Thymus (tissue), 11 donors: ENCODE measurements around the gene SFT2D2. TPM values are rescaled to one million over a fixed set of nuclear protein-coding genes. Genes with fewer than 3 reads are reported as not detected.

ENCODE experiments used
- DNase-seq, 9 donors: peaks; one replicate each; pipeline ENCODE4 v3.0.0-alpha.2; 2013; ENCODE audit warnings: low spot score in 9 of 9, low read depth in 6 of 9, missing footprints in 1 of 9
- H3K27ac ChIP-seq, 2 donors: one replicate each; pipeline ENCODE4 v1.5.1; 2013; ENCODE audit warnings: control low read depth in 1 of 2, low read depth in 1 of 2, low read length in 1 of 2, mild to moderate bottlenecking in 1 of 2, moderate library complexity in 1 of 2
- H3K27me3 ChIP-seq, 2 donors: one replicate each; pipeline ENCODE4 v1.5.1; 2013; ENCODE audit warnings: low read length in 1 of 2; ENCODE audit not compliant: control insufficient read depth in 2 of 2, insufficient read depth in 1 of 2
- H3K36me3 ChIP-seq, 2 donors: one replicate each; pipeline ENCODE4 v1.5.1; 2013; ENCODE audit warnings: low read length in 1 of 2, mild to moderate bottlenecking in 1 of 2, moderate library complexity in 1 of 2; ENCODE audit not compliant: control insufficient read depth in 2 of 2, insufficient read depth in 2 of 2
- H3K4me1 ChIP-seq, 2 donors: one replicate each; pipeline ENCODE4 v1.5.1; 2013; ENCODE audit warnings: low read length in 2 of 2; ENCODE audit not compliant: control insufficient read depth in 2 of 2, insufficient read depth in 2 of 2
- H3K4me3 ChIP-seq, 2 donors: one replicate each; pipeline ENCODE4 v1.5.1; 2013; ENCODE audit warnings: low read length in 2 of 2, control low read depth in 1 of 2, mild to moderate bottlenecking in 1 of 2
- H3K9me3 ChIP-seq, 2 donors: one replicate each; pipeline ENCODE4 v1.5.1; 2013; ENCODE audit warnings: low read length in 1 of 2, mild to moderate bottlenecking in 1 of 2; ENCODE audit not compliant: control insufficient read depth in 2 of 2, insufficient read depth in 1 of 2
- WGBS: extraction: QIAGEN DNeasy Blood & Tissue Kit; methylation state at CpG from one replicate; pipeline ENCODE4 v1.1.7; 2013; 5-methylcytosine and 5-hydroxymethylcytosine counted together
- polyA plus RNA-seq: library from polyadenylated mRNA; stranded (reverse); fragments of 200-250 nt; gene quantifications from one replicate; pipeline ENCODE4 v1.2.3, GENCODE V29; 2013
- total RNA-seq: library from RNA; stranded (reverse); fragments of 120-200 nt; gene quantifications from one replicate; pipeline ENCODE4 v1.2.4, GENCODE V29; 2013
- donor health status: healthy.

Gene SFT2D2
- total and polyA plus RNA-seq, 2 donors = 11.0 to 12.6 TPM

DNA sequence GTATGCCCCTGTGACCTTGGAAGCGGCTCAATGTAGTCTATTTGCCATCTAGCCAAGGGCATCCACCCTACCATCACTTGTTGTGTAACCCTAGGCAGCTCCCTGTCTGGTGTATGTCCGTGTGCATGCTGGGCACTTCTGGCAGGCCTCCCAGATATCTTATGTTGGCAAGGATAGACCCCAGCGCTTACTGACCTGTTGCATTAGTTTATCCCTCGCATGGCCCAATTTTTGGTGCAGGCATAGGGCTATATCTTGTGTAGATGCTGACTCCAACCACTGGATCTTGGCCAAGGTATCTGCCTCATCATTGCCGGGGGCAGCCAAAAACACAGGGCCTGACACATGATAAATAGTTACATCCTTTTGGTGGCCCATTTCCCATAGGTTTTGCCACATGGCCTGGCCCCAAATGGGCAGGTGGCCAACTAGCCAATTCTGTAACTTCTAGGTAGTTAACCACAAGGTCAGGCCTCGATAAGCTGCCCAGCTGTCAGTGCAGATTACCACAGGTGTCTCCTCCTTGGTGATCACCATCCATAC lies 40.9 kb downstream of the SFT2D2 start:
- no peak overlapping the region for H3K27ac ChIP-seq
- WGBS = 88% methylated on average over 6 of the region's 6 CpGs
- H3K4me3 ChIP-seq = no peak overlapping the region
- H3K4me1 ChIP-seq = no peaks in the 10 kb centered on the region
- peaks cover 0 to 13% of the 10 kb centered on the region in 2 donors for H3K9me3 ChIP-seq
- no peaks in the 10 kb centered on the region for H3K27me3 ChIP-seq
- no peak for DNase-seq
- H3K36me3 ChIP-seq = peaks cover 0 to 6% of the 10 kb centered on the region in 2 donors

DNA sequence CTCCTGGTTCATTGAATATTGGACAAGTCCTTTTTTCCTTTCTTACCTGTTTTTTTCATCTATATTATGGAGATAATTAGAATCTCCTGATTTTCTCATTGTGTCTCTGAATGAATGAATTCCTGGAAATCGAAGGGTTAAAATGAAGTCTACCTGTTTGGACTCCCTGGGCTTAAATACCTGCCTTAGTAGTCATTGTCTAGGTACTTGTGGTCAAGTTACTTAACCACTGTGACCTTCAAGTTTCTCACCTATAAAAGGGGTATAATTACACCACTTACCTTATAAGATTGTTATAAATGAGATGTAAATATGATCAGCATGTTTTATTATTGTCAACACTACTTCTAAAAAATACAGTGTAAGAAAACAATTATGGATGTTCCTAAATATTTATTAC lies 45.8 kb downstream of the SFT2D2 start:
- H3K36me3 ChIP-seq = no peaks in the 10 kb centered on the region
- DNase-seq = no peak

DNA sequence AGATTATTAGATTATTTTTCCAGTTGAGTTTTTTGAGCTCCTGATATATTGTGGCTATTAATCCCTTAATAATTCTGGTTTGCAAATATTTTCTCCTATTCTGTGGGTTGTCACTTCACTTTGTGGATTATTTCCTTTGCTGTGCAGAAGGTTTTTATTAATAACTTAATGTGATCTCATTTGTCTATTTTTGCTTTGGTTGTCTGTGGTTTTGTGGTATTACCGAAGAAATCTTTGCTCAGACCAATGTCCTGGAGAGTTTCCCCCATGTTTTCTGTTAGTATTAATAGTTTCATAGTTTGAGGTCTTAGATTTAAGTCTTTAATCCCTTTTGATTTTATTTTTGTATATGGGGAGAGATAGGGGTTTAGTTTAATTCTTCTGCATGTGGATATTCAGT lies 47.8 kb downstream of the SFT2D2 start:
- WGBS = 17% methylated on average over 1 of the region's 1 CpG
- no peaks in the 10 kb centered on the region for H3K27me3 ChIP-seq
- H3K36me3 ChIP-seq = no peaks in the 10 kb centered on the region
- no peaks in the 10 kb centered on the region for H3K4me1 ChIP-seq
- DNase-seq = no peak
- no peak overlapping the region for H3K27ac ChIP-seq
- peaks cover 0 to 6% of the 10 kb centered on the region in 2 donors for H3K9me3 ChIP-seq
- no peak overlapping the region for H3K4me3 ChIP-seq

More for the DNA sequence above, 45.8 kb downstream of the SFT2D2 start:
- WGBS = 99% methylated on average over 1 of the region's 1 CpG
- Histone ChIP-seq H3K4me1 (no peaks in the 10 kb centered on the region), H3K9me3 (peaks cover 0 to 8% of the 10 kb centered on the region in 2 donors), H3K27ac (no peak overlapping the region), H3K27me3 (no peaks in the 10 kb centered on the region), H3K4me3 (no peak overlapping the region)

GRCh38 chr1:168279253-168279652 lies 53.4 kb downstream of the SFT2D2 start:
- Histone ChIP-seq H3K27ac (no peak overlapping the region), H3K36me3 (no peaks in the 10 kb centered on the region), H3K9me3 (no peaks in the 10 kb centered on the region), H3K4me3 (no peak overlapping the region), H3K4me1 (no peaks in the 10 kb centered on the region), H3K27me3 (no peaks in the 10 kb centered on the region)
- no peak for DNase-seq
- 95% methylated on average over 1 of the region's 1 CpG for WGBS

GRCh38 chr1:168280296-168280927 lies 54.6 kb downstream of the SFT2D2 start, which contains the start of gene TBX19:
Gene TBX19 (plus strand): TSS chr1:168280877. CDS start chr1:168281091, 214 bp downstream.
- DNase-seq = no peak
- WGBS = 98% methylated on average over 7 of the region's 7 CpGs
- Histone ChIP-seq H3K4me3 (no peak within 1 kb of the TSS), H3K4me1 (no peaks in the 10 kb centered on the region), H3K27me3 (no peaks in the 10 kb centered on the region), H3K9me3 (no peaks in the 10 kb centered on the region), H3K27ac (no peak within 1 kb of the TSS), H3K36me3 (no peaks in the 10 kb centered on the region)

GRCh38 chr1:168281603-168282325 lies 56.0 kb downstream of the SFT2D2 start:
- WGBS = 96% methylated on average over 11 of the region's 11 CpGs
- Histone ChIP-seq H3K4me1 (no peaks in the 10 kb centered on the region), H3K27me3 (no peaks in the 10 kb centered on the region), H3K4me3 (no peak overlapping the region), H3K27ac (no peak overlapping the region), H3K9me3 (no peaks in the 10 kb centered on the region), H3K36me3 (no peaks in the 10 kb centered on the region)
- DNase-seq = no peak

- DNase-seq = peak in 1 of 9 donors; percentile 5
- H3K27ac ChIP-seq = no peak overlapping the region
- H3K36me3 ChIP-seq = no peaks in the 10 kb centered on the region
Measured at GRCh38 chr1:168285521-168285790, 59.7 kb downstream of the SFT2D2 start.

DNA sequence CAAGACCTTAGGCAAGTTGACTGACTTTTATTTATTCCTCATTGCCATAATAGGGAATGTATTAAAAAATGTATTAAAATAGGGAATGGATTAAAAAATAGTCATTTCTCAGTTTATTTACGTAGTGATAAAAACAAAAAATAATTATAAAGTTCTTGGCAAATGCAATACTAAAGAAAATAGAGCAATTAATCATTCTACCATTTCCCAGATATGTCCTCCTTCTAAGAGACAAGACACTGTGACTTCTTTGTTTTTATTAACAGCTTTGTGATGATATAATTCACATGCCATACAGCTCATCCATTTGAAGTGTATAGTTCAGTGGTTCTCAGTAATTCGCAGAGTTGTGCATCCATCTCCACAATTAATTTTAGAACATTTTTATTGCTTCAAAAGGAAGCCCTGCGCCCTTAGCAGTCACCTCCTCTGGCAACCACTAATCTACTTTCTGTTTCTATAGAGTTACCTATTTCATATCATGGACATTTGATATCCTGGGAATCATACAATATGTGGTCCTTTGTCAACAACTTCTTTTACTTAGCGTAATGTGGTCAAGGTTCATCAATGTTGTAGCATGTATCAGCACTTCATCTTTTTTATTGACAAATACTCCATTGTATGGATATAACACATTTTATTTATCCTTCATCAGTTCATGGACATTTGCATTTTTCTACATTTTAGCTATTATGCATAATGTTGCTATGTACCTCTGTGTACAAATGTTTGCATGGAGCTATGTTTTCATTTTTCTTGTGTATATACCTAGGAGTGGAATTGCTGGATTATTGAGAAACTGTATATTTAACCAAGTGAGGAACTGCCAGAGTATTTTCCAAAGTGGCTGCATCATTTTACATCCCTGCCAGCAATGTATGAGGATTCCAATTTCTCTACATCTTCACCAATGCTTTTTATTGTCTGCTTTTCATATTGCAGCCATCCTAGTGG lies 60.4 kb downstream of the SFT2D2 start:
- no peaks in the 10 kb centered on the region for H3K4me1 ChIP-seq
- no peak overlapping the region for H3K4me3 ChIP-seq
- no peak for DNase-seq
- H3K36me3 ChIP-seq = no peaks in the 10 kb centered on the region
- WGBS = 96% methylated on average over 4 of the region's 4 CpGs
- no peaks in the 10 kb centered on the region for H3K27me3 ChIP-seq
- no peaks in the 10 kb centered on the region for H3K9me3 ChIP-seq
- H3K27ac ChIP-seq = no peak overlapping the region

More at GRCh38 chr1:168285521-168285790, 59.7 kb downstream of the SFT2D2 start:
- Histone ChIP-seq H3K9me3 (no peaks in the 10 kb centered on the region), H3K4me3 (no peak overlapping the region), H3K4me1 (no peaks in the 10 kb centered on the region), H3K27me3 (no peaks in the 10 kb centered on the region)
